ENCODE data around the gene RAB3GAP1. TPM values are rescaled to one million over a fixed set of nuclear protein-coding genes. Genes with fewer than 3 reads are reported as not detected.
"Not testable (repeated sequence)": the region's sequence is repeated elsewhere in the genome, so short reads cannot be mapped to it uniquely, and the experiment has no call there.

RAB3GAP1 gene
- total and polyA plus RNA-seq, 7 experiments from 2014 or later: 24.3 to 58.7 (median 36.9) TPM

- Histone ChIP-seq H3K27me3 (ENCODE audit: control insufficient read depth in 2 of 2, insufficient read depth in 2 of 2, low read length in 2 of 2) (no peaks in the 10 kb centered on the region), H3K27ac (ENCODE audit: low read depth, low read length) (no peak overlapping the region), H3K4me1 (ENCODE audit: control insufficient read depth in 2 of 2, insufficient read depth in 2 of 2, low read length in 2 of 2) (no peaks in the 10 kb centered on the region), H3K36me3 (ENCODE audit: control insufficient read depth in 2 of 3, insufficient read depth in 3 of 3, low read length in 3 of 3) (no peaks in the 10 kb centered on the region), H3K4me3 (ENCODE audit: low read length) (no peak overlapping the region), H3K9me3 (ENCODE audit: control insufficient read depth in 2 of 3, low read length in 3 of 3) (no peaks in the 10 kb centered on the region)
- ChIA-PET CTCF (no interaction called here), POLR2A (no interaction called here)
- Mint-ChIP-seq H3K4me3 (no peak overlapping the region), H3K4me1 (peaks cover 0 to 8% (median 0%) of the 10 kb centered on the region in 7 donors), H3K27me3 (peaks cover 3 to 7% (median 7%) of the 10 kb centered on the region in 5 donors), H3K27ac (peak overlapping the region in 1 of 9 donors; percentile 10), H3K36me3 (peaks cover 0 to 6% (median 0%) of the 10 kb centered on the region in 5 donors), H3K9me3 (peaks cover 0 to 9% (median 2%) of the 10 kb centered on the region in 11 donors)
- DNase-seq: no peak
- intact Hi-C loops (cut with micrococcal nuclease): no loop called here
- ATAC-seq: no peak
These were observed 21.3 kb upstream of the RAB3GAP1 start for GRCh38 chr2:135030826-135031225.

- H3K4me3 Mint-ChIP-seq; ATAC-seq; CTCF ChIA-PET; intact Hi-C loops (cut with micrococcal nuclease); DNase-seq; H3K4me1 Mint-ChIP-seq; H3K4me1 ChIP-seq (ENCODE audit: control insufficient read depth in 2 of 2, insufficient read depth in 2 of 2, low read length in 2 of 2); H3K27ac Mint-ChIP-seq; H3K9me3 ChIP-seq (ENCODE audit: control insufficient read depth in 2 of 3, low read length in 3 of 3); H3K36me3 ChIP-seq (ENCODE audit: control insufficient read depth in 2 of 3, insufficient read depth in 3 of 3, low read length in 3 of 3); H3K4me3 ChIP-seq (ENCODE audit: low read length); H3K27me3 ChIP-seq (ENCODE audit: control insufficient read depth in 2 of 2, insufficient read depth in 2 of 2, low read length in 2 of 2); H3K36me3 Mint-ChIP-seq; POLR2A ChIA-PET; H3K27me3 Mint-ChIP-seq; H3K9me3 Mint-ChIP-seq; H3K27ac ChIP-seq (ENCODE audit: low read depth, low read length): not testable (repeated sequence)
These were observed 18.9 kb upstream of the RAB3GAP1 start for GRCh38 chr2:135033216-135033615.

DNA sequence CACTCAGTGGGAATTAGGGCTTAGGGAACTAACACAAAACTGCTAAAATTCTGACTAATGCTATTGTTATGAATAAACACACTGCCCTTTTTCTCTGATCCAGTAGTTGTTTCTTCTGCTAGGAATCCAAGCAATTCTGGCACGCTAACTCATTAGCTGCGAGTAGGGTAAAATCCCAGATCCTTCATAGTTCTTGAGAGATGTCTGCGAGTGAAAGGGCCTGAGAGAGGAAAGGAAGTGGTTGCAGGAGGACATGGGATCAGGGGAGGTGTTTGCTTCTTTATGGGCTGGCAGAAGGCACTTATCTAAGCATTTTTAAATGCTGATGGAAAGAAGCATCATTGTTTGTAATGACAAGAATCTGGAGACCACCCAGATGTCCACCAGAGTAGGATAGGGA is 14.3 kb upstream of the RAB3GAP1 start:
- ChIA-PET CTCF (no interaction called here), POLR2A (no interaction called here)
- H3K4me3 Mint-ChIP-seq: no peak overlapping the region
- Histone ChIP-seq H3K4me1 (ENCODE audit: control insufficient read depth in 2 of 2, insufficient read depth in 2 of 2, low read length in 2 of 2) (no peaks in the 10 kb centered on the region), H3K36me3 (ENCODE audit: control insufficient read depth in 2 of 3, insufficient read depth in 3 of 3, low read length in 3 of 3) (no peaks in the 10 kb centered on the region), H3K27ac (ENCODE audit: low read depth, low read length) (no peak overlapping the region), H3K9me3 (ENCODE audit: control insufficient read depth in 2 of 3, low read length in 3 of 3) (no peaks in the 10 kb centered on the region), H3K4me3 (ENCODE audit: low read length) (no peak overlapping the region), H3K27me3 (ENCODE audit: control insufficient read depth in 2 of 2, insufficient read depth in 2 of 2, low read length in 2 of 2) (no peaks in the 10 kb centered on the region)
- intact Hi-C loops (cut with micrococcal nuclease): no loop called here
- peaks cover 0 to 1% (median 0%) of the 10 kb centered on the region in 11 donors for H3K9me3 Mint-ChIP-seq
- no peaks in the 10 kb centered on the region for H3K36me3 Mint-ChIP-seq
- H3K27me3 Mint-ChIP-seq: peaks cover 0 to 12% (median 0%) of the 10 kb centered on the region in 5 donors
- ATAC-seq (no peak), DNase-seq (no peak)
- no peaks in the 10 kb centered on the region for H3K4me1 Mint-ChIP-seq
- H3K27ac Mint-ChIP-seq: no peak overlapping the region

GRCh38 chr2:135043345-135043744 is 8.7 kb upstream of the RAB3GAP1 start:
- Mint-ChIP-seq H3K27me3 (peaks cover 0 to 15% (median 8%) of the 10 kb centered on the region in 5 donors), H3K9me3 (no peaks in the 10 kb centered on the region), H3K27ac (no peak overlapping the region), H3K4me3 (no peak overlapping the region), H3K4me1 (peaks cover 0 to 2% (median 0%) of the 10 kb centered on the region in 7 donors), H3K36me3 (no peaks in the 10 kb centered on the region)
- H3K9me3 ChIP-seq (ENCODE audit: control insufficient read depth in 2 of 3, low read length in 3 of 3): no peaks in the 10 kb centered on the region
- H3K36me3 ChIP-seq (ENCODE audit: control insufficient read depth in 2 of 3, insufficient read depth in 3 of 3, low read length in 3 of 3): no peaks in the 10 kb centered on the region
- ChIA-PET CTCF (no interaction called here), POLR2A (no interaction called here)
- H3K27ac ChIP-seq (ENCODE audit: low read depth, low read length): no peak overlapping the region
- intact Hi-C loops (cut with micrococcal nuclease): no loop called here
- DNase-seq (peak in 1 of 9 donors; percentile 15), ATAC-seq (no peak)
- H3K4me3 ChIP-seq (ENCODE audit: low read length): no peak overlapping the region
- no peaks in the 10 kb centered on the region for H3K4me1 ChIP-seq (ENCODE audit: control insufficient read depth in 2 of 2, insufficient read depth in 2 of 2, low read length in 2 of 2)
- no peaks in the 10 kb centered on the region for H3K27me3 ChIP-seq (ENCODE audit: control insufficient read depth in 2 of 2, insufficient read depth in 2 of 2, low read length in 2 of 2)

GRCh38 chr2:135047300-135047699 is 4.8 kb upstream of the RAB3GAP1 start, which contains the start of gene MAP3K19:
TSS of gene MAP3K19 (minus strand) at chr2:135047447. CDS start at chr2:135024647, 22,800 bp downstream.
- H3K4me3 ChIP-seq (ENCODE audit: low read length): no peak within 1 kb of the TSS
- intact Hi-C loops (cut with micrococcal nuclease): no loop called here
- Mint-ChIP-seq H3K4me1 (peaks cover 4 to 14% (median 10%) of the 10 kb centered on the region in 7 donors), H3K27ac (no peak within 1 kb of the TSS), H3K36me3 (peaks cover 0 to 3% (median 0%) of the 10 kb centered on the region in 5 donors), H3K4me3 (no peak within 1 kb of the TSS), H3K9me3 (peaks cover 0 to 2% (median 0%) of the 10 kb centered on the region in 11 donors), H3K27me3 (peaks cover 0 to 13% (median 7%) of the 10 kb centered on the region in 5 donors)
- no peak for ATAC-seq
- no peaks in the 10 kb centered on the region for H3K36me3 ChIP-seq (ENCODE audit: control insufficient read depth in 2 of 3, insufficient read depth in 3 of 3, low read length in 3 of 3)
- no peaks in the 10 kb centered on the region for H3K4me1 ChIP-seq (ENCODE audit: control insufficient read depth in 2 of 2, insufficient read depth in 2 of 2, low read length in 2 of 2)
- no peak within 1 kb of the TSS for H3K27ac ChIP-seq (ENCODE audit: low read depth, low read length)
- H3K9me3 ChIP-seq (ENCODE audit: control insufficient read depth in 2 of 3, low read length in 3 of 3): no peaks in the 10 kb centered on the region
- DNase-seq: no peak
- CTCF ChIA-PET: interaction anchor here (1.5 kb wide), 1 partner anchor 43 kb away, joined by 4 read pairs; no protein-coding TSS in a partner anchor
- H3K27me3 ChIP-seq (ENCODE audit: control insufficient read depth in 2 of 2, insufficient read depth in 2 of 2, low read length in 2 of 2): no peaks in the 10 kb centered on the region
- POLR2A ChIA-PET: interaction anchor here (1.1 kb wide), 1 partner anchor 484 kb away, joined by 5 read pairs; the partner anchor contains the start of genes R3HDM1 and ZRANB3

- no peak overlapping the region for H3K27ac Mint-ChIP-seq
- H3K27me3 ChIP-seq (ENCODE audit: control insufficient read depth in 2 of 2, insufficient read depth in 2 of 2, low read length in 2 of 2): no peaks in the 10 kb centered on the region
- H3K27me3 Mint-ChIP-seq: peaks cover 0 to 16% (median 7%) of the 10 kb centered on the region in 5 donors
- intact Hi-C loops (cut with micrococcal nuclease): no loop called here
- no peaks in the 10 kb centered on the region for H3K4me1 ChIP-seq (ENCODE audit: control insufficient read depth in 2 of 2, insufficient read depth in 2 of 2, low read length in 2 of 2)
- peaks cover 0 to 3% (median 0%) of the 10 kb centered on the region in 5 donors for H3K36me3 Mint-ChIP-seq
- H3K4me3 ChIP-seq (ENCODE audit: low read length): no peak overlapping the region
- H3K4me1 Mint-ChIP-seq: peaks cover 6 to 20% (median 12%) of the 10 kb centered on the region in 7 donors
- DNase-seq (no peak), ATAC-seq (no peak)
- no peak overlapping the region for H3K4me3 Mint-ChIP-seq
- ChIA-PET POLR2A (interaction anchor here (0.6 to 1.1 kb wide), 4 partner anchors 70 to 647 kb away, joined by 3 to 5 read pairs (median 4); partner anchors contain the start of genes R3HDM1 and ZRANB3), CTCF (interaction anchor here (1.5 kb wide), 1 partner anchor 44 kb away, joined by 4 read pairs; no protein-coding TSS in a partner anchor)
- no peak overlapping the region for H3K27ac ChIP-seq (ENCODE audit: low read depth, low read length)
- H3K9me3 Mint-ChIP-seq: peaks cover 0 to 4% (median 0%) of the 10 kb centered on the region in 11 donors
- H3K9me3 ChIP-seq (ENCODE audit: control insufficient read depth in 2 of 3, low read length in 3 of 3): no peaks in the 10 kb centered on the region
- no peaks in the 10 kb centered on the region for H3K36me3 ChIP-seq (ENCODE audit: control insufficient read depth in 2 of 3, insufficient read depth in 3 of 3, low read length in 3 of 3)
These were observed 4.0 kb upstream of the RAB3GAP1 start for GRCh38 chr2:135048122-135048521.

Data from naive thymus-derived CD4-positive, alpha-beta T cell (primary cell).